ENCODE data around the gene RNH1. TPM values are rescaled to one million over a fixed set of nuclear protein-coding genes. Genes with fewer than 3 reads are reported as not detected.

RNH1 gene
- total RNA-seq, 2 experiments from 2014 or later, result 131 to 132 TPM

GRCh38 chr11:535519-536454 lies 28.7 kb upstream of the RNH1 start, which contains the start of gene HRAS:
Gene HRAS (minus strand): TSS chr11:535576.
- no peaks in the 10 kb centered on the region for H3K9me3 Mint-ChIP-seq
- POLR2A ChIA-PET, result interaction anchor here (0.6 to 3.3 kb wide), 15 partner anchors 17 to 329 kb away, joined by 3 to 24 read pairs (median 6); partner anchors contain the start of genes BET1L, IRF7, PHRF1 and PNPLA2
- H3K4me1 ChIP-seq (ENCODE audit: insufficient read depth, low read length), result peaks cover 44% of the 10 kb centered on the region
- peak within 1 kb of the TSS; percentile 93 for H3K27ac Mint-ChIP-seq
- H3K27me3 ChIP-seq (ENCODE audit: control insufficient read depth in 1 of 2, insufficient read depth in 2 of 2, low read length in 2 of 2), result no peaks in the 10 kb centered on the region
- H3K4me1 Mint-ChIP-seq (ENCODE audit: low read depth), result peaks cover 16% of the 10 kb centered on the region
- H3K9me3 ChIP-seq (ENCODE audit: control insufficient read depth in 1 of 2, insufficient read depth in 1 of 2, low read length in 2 of 2), result no peaks in the 10 kb centered on the region
- DNase-seq (peak; percentile 89 to 99 (median 96)), ATAC-seq (ENCODE audit: poor library complexity) (peak; percentile 90)
- H3K36me3 ChIP-seq (ENCODE audit: insufficient read depth, low read length), result peaks cover 26% of the 10 kb centered on the region
- peak within 1 kb of the TSS; percentile 98 for H3K4me3 Mint-ChIP-seq
- H3K4me3 ChIP-seq (ENCODE audit: low read length), result peak within 1 kb of the TSS; percentile 71
- no peak for TF ChIP-seq CTCF (IDR thresholded peaks at IDR 0.05)
- peaks cover 13% of the 10 kb centered on the region for H3K36me3 Mint-ChIP-seq (ENCODE audit: low read depth)
- intact Hi-C loops (cut with DNase I, micrococcal nuclease), result loop anchor here (1.0 to 5.0 kb wide), 5 partner anchors 17 to 262 kb away; partner anchors contain the start of genes DEAF1 (in 1 of the 2), RNH1 (in 1 of the 2), SLC25A22 (in 1 of the 2) and TMEM80 (in 1 of the 2)
- no peaks in the 10 kb centered on the region for H3K27me3 Mint-ChIP-seq
- H3K27ac ChIP-seq (ENCODE audit: low read depth in 1 of 2, low read length in 2 of 2), result peak within 1 kb of the TSS; percentile 73 to 79
- CTCF ChIA-PET, result interaction anchor here (1.1 to 1.2 kb wide), 2 partner anchors 19 to 187 kb away, joined by 3 read pairs; no protein-coding TSS in a partner anchor

GRCh38 chr11:535210-535518 lies 28.1 kb upstream of the RNH1 start:
- no peak overlapping the region for H3K4me3 ChIP-seq (ENCODE audit: low read length)
- POLR2A ChIA-PET, result interaction anchor here (0.9 to 3.3 kb wide), 5 partner anchors 20 to 267 kb away, joined by 3 to 24 read pairs (median 18); partner anchors contain the start of genes PHRF1 and RNH1

More at GRCh38 chr11:535210-535518, 28.1 kb upstream of the RNH1 start:
- CTCF ChIA-PET, result interaction anchor here (1.2 kb wide), 1 partner anchor 20 kb away, joined by 3 read pairs; no protein-coding TSS in a partner anchor
- H3K4me3 Mint-ChIP-seq, result no peak overlapping the region
- no peak overlapping the region for H3K27ac Mint-ChIP-seq
- H3K27me3 Mint-ChIP-seq, result no peaks in the 10 kb centered on the region
- no peak for TF ChIP-seq CTCF (IDR thresholded peaks at IDR 0.05)
- Histone ChIP-seq H3K27ac (ENCODE audit: low read depth in 1 of 2, low read length in 2 of 2) (no peak overlapping the region), H3K9me3 (ENCODE audit: control insufficient read depth in 1 of 2, insufficient read depth in 1 of 2, low read length in 2 of 2) (no peaks in the 10 kb centered on the region), H3K4me1 (ENCODE audit: insufficient read depth, low read length) (peaks cover 44% of the 10 kb centered on the region), H3K36me3 (ENCODE audit: insufficient read depth, low read length) (peaks cover 26% of the 10 kb centered on the region), H3K27me3 (ENCODE audit: control insufficient read depth in 1 of 2, insufficient read depth in 2 of 2, low read length in 2 of 2) (no peaks in the 10 kb centered on the region)
- peaks cover 13% of the 10 kb centered on the region for H3K36me3 Mint-ChIP-seq (ENCODE audit: low read depth)
- H3K4me1 Mint-ChIP-seq (ENCODE audit: low read depth), result peaks cover 16% of the 10 kb centered on the region
- ATAC-seq (ENCODE audit: poor library complexity), result peak; percentile 20
- no peak for DNase-seq
- H3K9me3 Mint-ChIP-seq, result no peaks in the 10 kb centered on the region
- intact Hi-C loops (cut with DNase I, micrococcal nuclease), result loop anchor here in 1 of 2 experiments (1.0 to 5.0 kb wide), 3 partner anchors 28 to 262 kb away; partner anchors contain the start of genes DEAF1, RNH1, SLC25A22 and TMEM80
